Measurements from ENCODE around the gene LSM4.
A peak's percentile ranks its signal among the peaks of the same experiment; 100 is the strongest.

Gene LSM4

GRCh38 chr19:18310966-18311365 is 11.9 kb downstream of the LSM4 start:
- DNase-seq, result no peak

- no peak for DNase-seq
Measured at GRCh38 chr19:18310118-18310909, 12.6 kb downstream of the LSM4 start.

- DNase-seq, result no peak
Measured at GRCh38 chr19:18309525-18310064, 13.3 kb downstream of the LSM4 start.

- no peak for DNase-seq
Measured at GRCh38 chr19:18308948-18309325, 13.9 kb downstream of the LSM4 start.

GRCh38 chr19:18308051-18308947 is 14.6 kb downstream of the LSM4 start:
- no peak for DNase-seq

GRCh38 chr19:18307271-18307681 is 15.6 kb downstream of the LSM4 start:
- no peak for DNase-seq

GRCh38 chr19:18306888-18307260 is 16.0 kb downstream of the LSM4 start:
- DNase-seq, result no peak

GRCh38 chr19:18306209-18306887 is 16.5 kb downstream of the LSM4 start:
- DNase-seq, result no peak

- DNase-seq, result peak; percentile 74
Measured at GRCh38 chr19:18304458-18305310, 18.2 kb downstream of the LSM4 start.

GRCh38 chr19:18304208-18304457 is 18.7 kb downstream of the LSM4 start:
- DNase-seq, result no peak

GRCh38 chr19:18301718-18302111 is 21.2 kb downstream of the LSM4 start:
- no peak for DNase-seq

- no peak for DNase-seq
Measured at GRCh38 chr19:18300930-18301717, 21.8 kb downstream of the LSM4 start.

- no peak for DNase-seq
Measured at GRCh38 chr19:18299654-18300053, 23.2 kb downstream of the LSM4 start.

- no peak for DNase-seq
Measured at GRCh38 chr19:18298601-18299000, 24.3 kb downstream of the LSM4 start.

- DNase-seq, result no peak
Measured at GRCh38 chr19:18297308-18297707, 25.6 kb downstream of the LSM4 start.

- no peak for DNase-seq
Measured at GRCh38 chr19:18295034-18295451, 27.8 kb downstream of the LSM4 start.

- peak; percentile 71 for DNase-seq
Measured at GRCh38 chr19:18294467-18294864, 28.4 kb downstream of the LSM4 start.

GRCh38 chr19:18293642-18294466 is 29.0 kb downstream of the LSM4 start:
- no peak for DNase-seq

- no peak for DNase-seq
Measured at GRCh38 chr19:18292810-18293641, 29.9 kb downstream of the LSM4 start.

- no peak for DNase-seq
Measured at GRCh38 chr19:18292462-18292809, 30.4 kb downstream of the LSM4 start.

Measured in activated gamma-delta T cell (primary cell).